ENCODE measurements around the gene NEURL4.

NEURL4 gene

DNA sequence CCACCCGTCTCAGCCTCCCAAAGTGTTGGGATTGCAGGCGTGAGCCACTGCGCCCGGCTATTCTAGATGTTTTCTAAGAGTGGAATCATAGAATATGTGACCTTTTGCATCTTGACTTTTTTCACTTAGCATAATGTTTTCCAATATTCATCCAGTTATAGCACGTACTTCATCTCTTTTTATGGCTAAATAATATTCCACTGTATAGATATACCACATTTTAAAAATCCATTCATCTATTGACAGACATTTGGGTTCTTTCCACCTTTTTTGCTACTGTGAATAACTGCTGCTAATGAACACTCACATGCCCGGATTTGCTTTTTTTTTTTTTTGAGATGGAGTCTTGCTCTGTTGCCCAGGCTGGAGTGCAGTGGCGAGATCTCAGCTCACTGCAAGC is 25.0 kb downstream of the NEURL4 start:
- Histone ChIP-seq H3K4me1 (ENCODE audit: control insufficient read depth, insufficient read depth, low read length, poor library complexity, severe bottlenecking) (peaks cover 1% of the 10 kb centered on the region), H3K36me3 (ENCODE audit: control insufficient read depth, insufficient read depth, low read length) (peaks cover 1% of the 10 kb centered on the region), H3K27me3 (replicated peaks; ENCODE audit: control insufficient read depth, insufficient read depth, low read length, poor library complexity, severe bottlenecking) (no peaks in the 10 kb centered on the region), H3K4me3 (ENCODE audit: insufficient read depth, low read depth, low read length, poor library complexity, severe bottlenecking) (no peak overlapping the region), H3K27ac (ENCODE audit: insufficient read depth, low read length, poor library complexity, severe bottlenecking) (no peak overlapping the region), H3K9me3 (ENCODE audit: control insufficient read depth, low read length) (no peaks in the 10 kb centered on the region)
- DNase-seq, result no peak

DNA sequence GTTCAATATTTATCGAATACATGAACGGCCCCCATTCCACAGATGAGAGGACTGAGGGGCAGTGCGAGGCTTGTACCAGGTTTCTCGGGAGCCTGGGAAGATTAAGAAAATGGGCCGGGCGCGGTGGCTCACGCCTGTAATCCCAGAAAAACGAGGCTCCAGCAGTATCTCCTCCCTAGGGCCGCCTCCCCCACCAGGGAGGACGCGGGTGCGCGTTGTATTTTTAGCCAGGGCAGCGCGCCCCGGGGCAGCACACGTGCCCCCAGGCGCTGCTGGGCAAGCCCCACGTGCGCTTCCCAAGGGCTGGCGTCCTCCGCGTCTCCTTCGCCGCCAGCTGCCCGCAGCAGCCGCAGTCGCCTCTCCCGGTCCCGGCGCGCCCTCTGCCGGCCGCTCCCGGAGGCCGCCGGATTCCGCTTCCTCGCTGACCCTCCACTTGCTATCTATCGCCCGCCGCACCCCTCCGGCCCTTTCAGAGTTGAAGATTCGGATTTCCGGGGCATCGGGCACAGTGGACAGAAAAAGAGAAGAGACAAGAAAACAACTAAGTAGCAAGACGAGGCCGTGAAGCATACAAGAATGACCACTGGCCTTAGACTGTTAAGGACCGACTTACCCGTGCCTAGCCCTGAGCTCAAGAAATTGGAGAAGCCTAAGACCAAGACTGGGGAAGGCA is 32.8 kb downstream of the NEURL4 start:
- Histone ChIP-seq H3K27ac (ENCODE audit: insufficient read depth, low read length, poor library complexity, severe bottlenecking) (no peak overlapping the region), H3K4me3 (ENCODE audit: insufficient read depth, low read depth, low read length, poor library complexity, severe bottlenecking) (peak overlapping the region; percentile 25), H3K36me3 (ENCODE audit: control insufficient read depth, insufficient read depth, low read length) (no peaks in the 10 kb centered on the region), H3K4me1 (ENCODE audit: control insufficient read depth, insufficient read depth, low read length, poor library complexity, severe bottlenecking) (peaks cover 23% of the 10 kb centered on the region), H3K27me3 (replicated peaks; ENCODE audit: control insufficient read depth, insufficient read depth, low read length, poor library complexity, severe bottlenecking) (no peaks in the 10 kb centered on the region), H3K9me3 (ENCODE audit: control insufficient read depth, low read length) (no peaks in the 10 kb centered on the region)
- peak; percentile 44 to 57 (median 45) for DNase-seq

GRCh38 chr17:7295230-7296180 is 33.6 kb downstream of the NEURL4 start:
- Histone ChIP-seq H3K27me3 (replicated peaks; ENCODE audit: control insufficient read depth, insufficient read depth, low read length, poor library complexity, severe bottlenecking) (no peaks in the 10 kb centered on the region), H3K4me3 (ENCODE audit: insufficient read depth, low read depth, low read length, poor library complexity, severe bottlenecking) (peak overlapping the region; percentile 51), H3K9me3 (ENCODE audit: control insufficient read depth, low read length) (no peaks in the 10 kb centered on the region), H3K27ac (ENCODE audit: insufficient read depth, low read length, poor library complexity, severe bottlenecking) (no peak overlapping the region), H3K4me1 (ENCODE audit: control insufficient read depth, insufficient read depth, low read length, poor library complexity, severe bottlenecking) (peaks cover 23% of the 10 kb centered on the region), H3K36me3 (ENCODE audit: control insufficient read depth, insufficient read depth, low read length) (no peaks in the 10 kb centered on the region)
- no peak for DNase-seq

DNA sequence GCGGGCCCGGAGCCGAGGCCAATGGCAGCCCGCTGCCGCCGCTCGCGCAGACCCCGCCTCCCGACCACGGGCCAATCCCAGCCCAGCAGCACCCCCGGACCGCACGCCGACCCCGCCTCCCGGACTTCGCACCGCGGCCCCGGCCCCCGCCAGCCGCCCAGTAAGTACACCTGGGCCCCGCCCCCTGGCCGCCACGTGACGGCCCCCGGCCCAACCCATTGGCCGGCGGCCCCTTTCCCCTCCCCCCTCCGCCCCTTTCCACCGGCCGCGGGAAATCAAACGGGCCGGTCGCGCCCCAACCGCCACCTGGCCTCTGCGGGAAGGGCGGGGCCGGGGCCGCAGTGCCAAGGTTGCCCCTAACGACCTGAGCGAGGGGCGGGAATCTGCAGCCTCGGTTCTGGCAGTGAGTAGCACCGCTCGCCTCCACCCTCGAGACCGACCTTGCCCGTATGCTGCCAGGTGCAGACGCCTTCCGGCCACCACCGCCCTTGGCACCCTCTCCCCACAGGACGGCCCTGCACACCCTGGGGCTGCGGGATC is 34.5 kb downstream of the NEURL4 start, which contains the start of gene YBX2:
Gene YBX2 (minus strand): TSS at position 26 of the 540 bp plus-strand sequence. CDS start 139 bp downstream, outside the sequence.
- Histone ChIP-seq H3K4me1 (ENCODE audit: control insufficient read depth, insufficient read depth, low read length, poor library complexity, severe bottlenecking) (peaks cover 23% of the 10 kb centered on the region), H3K27ac (ENCODE audit: insufficient read depth, low read length, poor library complexity, severe bottlenecking) (no peak within 1 kb of the TSS), H3K4me3 (ENCODE audit: insufficient read depth, low read depth, low read length, poor library complexity, severe bottlenecking) (peak within 1 kb of the TSS; percentile 51), H3K27me3 (replicated peaks; ENCODE audit: control insufficient read depth, insufficient read depth, low read length, poor library complexity, severe bottlenecking) (no peaks in the 10 kb centered on the region), H3K9me3 (ENCODE audit: control insufficient read depth, low read length) (no peaks in the 10 kb centered on the region), H3K36me3 (ENCODE audit: control insufficient read depth, insufficient read depth, low read length) (no peaks in the 10 kb centered on the region)
- peak; percentile 63 to 72 (median 64) for DNase-seq

GRCh38 chr17:7293816-7294613 is 35.1 kb downstream of the NEURL4 start:
- peak in 1 of 3 donors; percentile 30 for DNase-seq
- Histone ChIP-seq H3K4me1 (ENCODE audit: control insufficient read depth, insufficient read depth, low read length, poor library complexity, severe bottlenecking) (peaks cover 23% of the 10 kb centered on the region), H3K9me3 (ENCODE audit: control insufficient read depth, low read length) (no peaks in the 10 kb centered on the region), H3K27ac (ENCODE audit: insufficient read depth, low read length, poor library complexity, severe bottlenecking) (no peak overlapping the region), H3K4me3 (ENCODE audit: insufficient read depth, low read depth, low read length, poor library complexity, severe bottlenecking) (peak overlapping the region; percentile 17), H3K27me3 (replicated peaks; ENCODE audit: control insufficient read depth, insufficient read depth, low read length, poor library complexity, severe bottlenecking) (no peaks in the 10 kb centered on the region), H3K36me3 (ENCODE audit: control insufficient read depth, insufficient read depth, low read length) (no peaks in the 10 kb centered on the region)

DNA sequence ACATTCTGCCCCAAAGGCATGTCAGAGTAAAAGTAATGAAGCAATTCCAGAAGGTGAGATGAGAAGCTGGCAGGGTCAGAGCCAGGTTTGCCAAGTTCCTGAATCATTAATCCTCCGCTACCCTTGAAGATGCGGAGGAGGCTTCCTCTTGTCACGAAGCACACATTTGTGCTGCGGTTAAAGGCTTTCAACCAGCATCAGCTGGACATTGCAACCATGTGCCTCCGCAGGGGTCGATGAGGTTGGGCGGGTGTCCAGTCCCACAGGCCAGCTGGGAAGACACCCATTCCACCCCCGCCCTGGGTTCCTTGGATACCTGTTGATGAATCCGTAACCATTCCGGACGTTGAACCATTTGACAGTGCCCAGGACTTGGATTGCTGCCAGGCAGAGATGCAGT is 36.0 kb downstream of the NEURL4 start:
- no peak overlapping the region for H3K27ac ChIP-seq (ENCODE audit: insufficient read depth, low read length, poor library complexity, severe bottlenecking)
- no peaks in the 10 kb centered on the region for H3K27me3 ChIP-seq (replicated peaks; ENCODE audit: control insufficient read depth, insufficient read depth, low read length, poor library complexity, severe bottlenecking)
- H3K9me3 ChIP-seq (ENCODE audit: control insufficient read depth, low read length), result no peaks in the 10 kb centered on the region
- no peak overlapping the region for H3K4me3 ChIP-seq (ENCODE audit: insufficient read depth, low read depth, low read length, poor library complexity, severe bottlenecking)
- peaks cover 23% of the 10 kb centered on the region for H3K4me1 ChIP-seq (ENCODE audit: control insufficient read depth, insufficient read depth, low read length, poor library complexity, severe bottlenecking)
- DNase-seq, result no peak
- no peaks in the 10 kb centered on the region for H3K36me3 ChIP-seq (ENCODE audit: control insufficient read depth, insufficient read depth, low read length)

- Histone ChIP-seq H3K9me3 (ENCODE audit: control insufficient read depth, low read length) (no peaks in the 10 kb centered on the region), H3K27me3 (replicated peaks; ENCODE audit: control insufficient read depth, insufficient read depth, low read length, poor library complexity, severe bottlenecking) (no peaks in the 10 kb centered on the region)
Measured at GRCh38 chr17:7292729-7293128, 36.4 kb downstream of the NEURL4 start.

GRCh38 chr17:7292194-7292593 is 36.9 kb downstream of the NEURL4 start:
- H3K4me3 ChIP-seq (ENCODE audit: insufficient read depth, low read depth, low read length, poor library complexity, severe bottlenecking), result no peak overlapping the region
- peaks cover 23% of the 10 kb centered on the region for H3K4me1 ChIP-seq (ENCODE audit: control insufficient read depth, insufficient read depth, low read length, poor library complexity, severe bottlenecking)
- no peaks in the 10 kb centered on the region for H3K27me3 ChIP-seq (replicated peaks; ENCODE audit: control insufficient read depth, insufficient read depth, low read length, poor library complexity, severe bottlenecking)
- DNase-seq, result no peak
- no peaks in the 10 kb centered on the region for H3K9me3 ChIP-seq (ENCODE audit: control insufficient read depth, low read length)
- H3K27ac ChIP-seq (ENCODE audit: insufficient read depth, low read length, poor library complexity, severe bottlenecking), result no peak overlapping the region
- no peaks in the 10 kb centered on the region for H3K36me3 ChIP-seq (ENCODE audit: control insufficient read depth, insufficient read depth, low read length)

More at GRCh38 chr17:7292729-7293128, 36.4 kb downstream of the NEURL4 start:
- H3K4me3 ChIP-seq (ENCODE audit: insufficient read depth, low read depth, low read length, poor library complexity, severe bottlenecking), result no peak overlapping the region
- H3K36me3 ChIP-seq (ENCODE audit: control insufficient read depth, insufficient read depth, low read length), result no peaks in the 10 kb centered on the region
- H3K27ac ChIP-seq (ENCODE audit: insufficient read depth, low read length, poor library complexity, severe bottlenecking), result no peak overlapping the region
- DNase-seq, result no peak
- peaks cover 23% of the 10 kb centered on the region for H3K4me1 ChIP-seq (ENCODE audit: control insufficient read depth, insufficient read depth, low read length, poor library complexity, severe bottlenecking)

DNA sequence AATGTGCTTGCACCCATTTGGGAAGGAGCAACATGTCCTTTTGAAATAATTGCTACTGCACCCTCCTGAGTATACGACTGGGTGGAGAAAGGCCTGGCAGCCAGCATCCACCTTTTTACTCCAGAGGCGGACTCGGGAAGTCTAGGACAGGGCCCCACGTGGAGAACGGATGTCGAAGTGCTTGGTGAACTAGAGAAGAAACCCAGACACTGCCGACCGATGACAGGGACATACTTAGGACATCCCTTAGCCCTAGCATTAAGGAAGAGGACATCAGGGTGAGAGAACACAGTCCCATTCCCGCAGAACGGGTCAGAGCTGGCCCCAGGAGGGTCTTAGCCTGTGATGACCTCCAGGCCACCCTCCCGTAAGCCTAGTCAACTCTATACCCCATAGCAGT is 38.5 kb downstream of the NEURL4 start:
- Histone ChIP-seq H3K27ac (ENCODE audit: insufficient read depth, low read length, poor library complexity, severe bottlenecking) (no peak overlapping the region), H3K9me3 (ENCODE audit: control insufficient read depth, low read length) (no peaks in the 10 kb centered on the region), H3K4me3 (ENCODE audit: insufficient read depth, low read depth, low read length, poor library complexity, severe bottlenecking) (no peak overlapping the region), H3K36me3 (ENCODE audit: control insufficient read depth, insufficient read depth, low read length) (no peaks in the 10 kb centered on the region), H3K27me3 (replicated peaks; ENCODE audit: control insufficient read depth, insufficient read depth, low read length, poor library complexity, severe bottlenecking) (no peaks in the 10 kb centered on the region), H3K4me1 (ENCODE audit: control insufficient read depth, insufficient read depth, low read length, poor library complexity, severe bottlenecking) (peaks cover 15% of the 10 kb centered on the region)
- no peak for DNase-seq

Data from effector memory CD4-positive, alpha-beta T cell (primary cell).